Glomerular endothelial cell (primary cell): ENCODE data around the gene TMEM221. TPM values are rescaled to one million over a fixed set of nuclear protein-coding genes. Genes with fewer than 3 reads are reported as not detected.

Experiments used
- DNase-seq: peaks from one replicate; pipeline ENCODE4 v3.0.0-alpha.2; 2011; ENCODE audit warnings: low read depth, low spot score; ENCODE audit errors: extremely low read depth
- total RNA-seq: library from RNA; depleted of rRNA; stranded (reverse); fragments of >200 nt; gene quantifications from 2 replicates; pipeline ENCODE4 v1.2.3, GENCODE V29; 2015

TMEM221 gene
- total RNA-seq, 1 donor from 2014 or later: 0.06 TPM

- DNase-seq: no peak
These were observed 751 bp downstream of the TMEM221 start for GRCh38 chr19:17447704-17448130.

GRCh38 chr19:17445526-17446165 is 2.8 kb downstream of the TMEM221 start:
- no peak for DNase-seq

GRCh38 chr19:17441241-17442021 is 7.0 kb downstream of the TMEM221 start:
- no peak for DNase-seq

GRCh38 chr19:17436874-17437267 is 11.6 kb downstream of the TMEM221 start:
- no peak for DNase-seq

- no peak for DNase-seq
These were observed 12.2 kb downstream of the TMEM221 start for GRCh38 chr19:17436094-17436873.

- no peak for DNase-seq
These were observed 13.2 kb downstream of the TMEM221 start for GRCh38 chr19:17435218-17435617.

- no peak for DNase-seq
These were observed 17.1 kb downstream of the TMEM221 start for GRCh38 chr19:17431417-17431816.

- DNase-seq: no peak
These were observed 18.8 kb downstream of the TMEM221 start for GRCh38 chr19:17429641-17430113.

GRCh38 chr19:17424743-17425365 is 23.6 kb downstream of the TMEM221 start:
- DNase-seq: no peak

GRCh38 chr19:17423429-17424208 is 24.8 kb downstream of the TMEM221 start:
- no peak for DNase-seq

GRCh38 chr19:17421942-17422341 is 26.5 kb downstream of the TMEM221 start:
- no peak for DNase-seq

- no peak for DNase-seq
These were observed 28.0 kb downstream of the TMEM221 start for GRCh38 chr19:17420475-17420924.

- DNase-seq: peak; percentile 96
These were observed 28.6 kb downstream of the TMEM221 start, which contains the start of gene MVB12A for GRCh38 chr19:17419621-17420474. MVB12A (plus strand) TSS chr19:17420047; CDS start chr19:17420136, 89 bp downstream.

GRCh38 chr19:17419154-17419620 is 29.3 kb downstream of the TMEM221 start:
- no peak for DNase-seq

- no peak for DNase-seq
These were observed 29.8 kb downstream of the TMEM221 start for GRCh38 chr19:17418710-17419109.

GRCh38 chr19:17415121-17415520 is 33.3 kb downstream of the TMEM221 start:
- DNase-seq: no peak

- DNase-seq: no peak
These were observed 34.4 kb downstream of the TMEM221 start for GRCh38 chr19:17414097-17414496.

- no peak for DNase-seq
These were observed 36.7 kb downstream of the TMEM221 start for GRCh38 chr19:17411801-17412200.

- DNase-seq: no peak
These were observed 38.5 kb downstream of the TMEM221 start for GRCh38 chr19:17409990-17410389.
